H9 (cell line): ENCODE data around the gene NBPF4. TPM values are rescaled to one million over a fixed set of nuclear protein-coding genes. Genes with fewer than 3 reads are reported as not detected.

ENCODE experiments used
- DNase-seq: peaks from one replicate; pipeline ENCODE4 v3.0.0-alpha.2; 2017
- H2AFZ ChIP-seq: one replicate; pipeline ENCODE4 v1.6.1; 2013; ENCODE audit warnings: mild to moderate bottlenecking, low read length, control low read depth, moderate library complexity
- H2AK5ac ChIP-seq: 2 replicates; pipeline ENCODE4 v1.6.1; 2013; ENCODE audit warnings: low read length, control low read depth, mixed read lengths; ENCODE audit not compliant: insufficient read length
- H2BK120ac ChIP-seq: one replicate; pipeline ENCODE4 v1.6.1; 2013; ENCODE audit warnings: low read depth, mild to moderate bottlenecking, low read length, control low read depth, inconsistent platforms; ENCODE audit not compliant: poor library complexity, severe bottlenecking
- H2BK12ac ChIP-seq: 2 replicates; pipeline ENCODE4 v1.6.1; 2013; ENCODE audit warnings: low read length, control low read depth, mixed read lengths, low read depth; ENCODE audit not compliant: insufficient read length
- H2BK15ac ChIP-seq: 2 replicates; pipeline ENCODE4 v1.6.1; 2013; ENCODE audit warnings: low read depth, low read length, control low read depth
- H2BK20ac ChIP-seq: one replicate; pipeline ENCODE4 v1.6.1; 2013; ENCODE audit warnings: low read depth, mild to moderate bottlenecking, low read length, control low read depth, inconsistent platforms; ENCODE audit not compliant: poor library complexity, severe bottlenecking
- H2BK5ac ChIP-seq: 2 replicates; pipeline ENCODE4 v1.6.1; 2013; ENCODE audit warnings: low read length, control low read depth, mixed read lengths; ENCODE audit not compliant: insufficient read length
- H3K14ac ChIP-seq: 2 replicates; pipeline ENCODE4 v1.6.1; 2013; ENCODE audit warnings: low read length, control low read depth; ENCODE audit not compliant: insufficient read depth
- H3K18ac ChIP-seq: 2 replicates; pipeline ENCODE4 v1.6.1; 2013; ENCODE audit warnings: low read depth, mild to moderate bottlenecking, mixed read lengths, low read length, control low read depth; ENCODE audit not compliant: insufficient read length
- H3K23ac ChIP-seq: 2 replicates; pipeline ENCODE4 v1.6.1; 2013; ENCODE audit warnings: low read length, control low read depth, mixed read lengths, low read depth; ENCODE audit not compliant: insufficient read length
- H3K23me2 ChIP-seq: 2 replicates; pipeline ENCODE4 v1.6.1; 2013; ENCODE audit warnings: low read depth, mild to moderate bottlenecking, mixed read lengths, low read length, control low read depth; ENCODE audit not compliant: insufficient read length, poor library complexity, severe bottlenecking
- H3K27ac ChIP-seq: 2 replicates; pipeline ENCODE4 v1.5.1; 2013; ENCODE audit warnings: low read length, control low read depth, mixed read lengths, low read depth; ENCODE audit not compliant: insufficient read length
- H3K27me3 ChIP-seq: 2 replicates; pipeline ENCODE4 v1.6.1; 2013; ENCODE audit warnings: low read length, control low read depth, inconsistent platforms; ENCODE audit not compliant: insufficient read depth
- H3K4ac ChIP-seq: 2 replicates; pipeline ENCODE4 v1.6.1; 2013; ENCODE audit warnings: low read depth, mild to moderate bottlenecking, control low read depth, inconsistent platforms, low read length, moderate library complexity
- H3K4me1 ChIP-seq: 2 replicates; pipeline ENCODE4 v1.6.1; 2013; ENCODE audit warnings: low read length, control low read depth, inconsistent platforms; ENCODE audit not compliant: insufficient read depth
- H3K4me2 ChIP-seq: 2 replicates; pipeline ENCODE4 v1.6.1; 2013; ENCODE audit warnings: low read length, control low read depth, mixed read lengths; ENCODE audit not compliant: insufficient read length, insufficient read depth
- H3K56ac ChIP-seq: 2 replicates; pipeline ENCODE4 v1.6.1; 2013; ENCODE audit warnings: low read depth, mild to moderate bottlenecking, mixed read lengths, low read length, control low read depth; ENCODE audit not compliant: insufficient read length
- H3K79me1 ChIP-seq: 2 replicates; pipeline ENCODE4 v1.6.1; 2013; ENCODE audit warnings: low read depth, mild to moderate bottlenecking, moderate library complexity, low read length, control low read depth, inconsistent platforms; ENCODE audit not compliant: insufficient read depth, poor library complexity, severe bottlenecking
- H3K79me2 ChIP-seq: 2 replicates; pipeline ENCODE4 v1.6.1; 2013; ENCODE audit warnings: low read length, control low read depth, inconsistent platforms; ENCODE audit not compliant: insufficient read depth
- H3K9ac ChIP-seq: 2 replicates; pipeline ENCODE4 v1.6.1; 2013; ENCODE audit warnings: low read length, control low read depth, mixed read lengths; ENCODE audit not compliant: insufficient read length; ENCODE audit errors: extremely low read depth
- H3K9me3 ChIP-seq: one replicate; pipeline ENCODE4 v1.6.1; 2013; ENCODE audit warnings: low read depth, low read length, inconsistent platforms; ENCODE audit not compliant: control insufficient read depth
- H3T11ph ChIP-seq: one replicate; pipeline ENCODE4 v1.6.1; 2013; ENCODE audit warnings: mild to moderate bottlenecking, low read length, control low read depth, inconsistent platforms
- H4K20me1 ChIP-seq: one replicate; pipeline ENCODE4 v1.6.1; 2013; ENCODE audit not compliant: control insufficient read depth, insufficient read length, insufficient read depth
- H4K5ac ChIP-seq: 2 replicates; pipeline ENCODE4 v1.6.1; 2013; ENCODE audit warnings: low read depth, mild to moderate bottlenecking, mixed read lengths, low read length, control low read depth; ENCODE audit not compliant: insufficient read length
- H4K8ac ChIP-seq: replicated peaks from 2 replicates; pipeline ENCODE4 v1.6.1; 2013; ENCODE audit warnings: low read length, control low read depth, mixed read lengths, low read depth; ENCODE audit not compliant: insufficient read length
- H4K91ac ChIP-seq: 2 replicates; pipeline ENCODE4 v1.6.1; 2013; ENCODE audit warnings: low read depth, mild to moderate bottlenecking, moderate library complexity, mixed read lengths, low read length, control low read depth; ENCODE audit not compliant: insufficient read length
- H3K27ac Mint-ChIP-seq, 3 experiments: 2 replicates in 2 of 3; 3 replicates in 1 of 3; pipeline ENCODE4 v1.8.0; 2020 to 2021; ENCODE audit warnings: mixed read lengths in 3 of 3, mild to moderate bottlenecking in 1 of 3, moderate library complexity in 1 of 3
- H3K27me3 Mint-ChIP-seq: 2 replicates; pipeline ENCODE4 v1.8.0; 2021; ENCODE audit warnings: low read depth, mild to moderate bottlenecking, moderate library complexity, mixed read lengths
- H3K36me3 Mint-ChIP-seq, 3 experiments: 2 replicates in 2 of 3; 3 replicates in 1 of 3; pipeline ENCODE4 v1.8.0; 2020 to 2021; ENCODE audit warnings: low read depth in 3 of 3, mixed read lengths in 3 of 3; ENCODE audit not compliant: insufficient read depth in 1 of 3
- H3K4me1 Mint-ChIP-seq, 2 experiments: 2 replicates each; pipeline ENCODE4 v1.8.0; 2020; ENCODE audit warnings: mixed read lengths in 2 of 2
- H3K4me3 Mint-ChIP-seq, 2 experiments: 2 replicates in 1 of 2; 3 replicates in 1 of 2; pipeline ENCODE4 v1.8.0; 2020 to 2021; ENCODE audit warnings: mild to moderate bottlenecking in 2 of 2, mixed read lengths in 2 of 2, moderate library complexity in 1 of 2
- H3K9me3 Mint-ChIP-seq, 2 experiments: 2 replicates in 1 of 2; 3 replicates in 1 of 2; pipeline ENCODE4 v1.8.0; 2020; ENCODE audit warnings: mild to moderate bottlenecking in 2 of 2, mixed read lengths in 2 of 2, moderate library complexity in 1 of 2
- CTCF ChIP-seq: fragments of 200-600 bp; sonication (generic); conservative IDR thresholded peaks from 3 replicates; pipeline ENCODE4 v1.8.0; 2021; ENCODE audit warnings: antibody characterized with exemption, mild to moderate bottlenecking
- WGBS: extraction: QIAGEN DNeasy Blood & Tissue Kit; methylation state at CpG from one replicate; pipeline ENCODE4 v1.1.7; 2013; ENCODE audit warnings: missing lambda C conversion rate, low lambda C conversion rate, mixed read lengths; ENCODE audit not compliant: insufficient read length; ENCODE audit errors: extremely low coverage; 5-methylcytosine and 5-hydroxymethylcytosine counted together
- total RNA-seq: library from RNA; stranded (reverse); gene quantifications from 2 replicates; pipeline ENCODE4 v1.2.1, GENCODE V29; 2021

NBPF4 gene
- total RNA-seq, 1 experiment from 2014 or later: not detected

GRCh38 chr1:108200687-108201051 is 43.2 kb downstream of the NBPF4 start:
- H3K18ac ChIP-seq: no peak overlapping the region
- H2AFZ ChIP-seq: no peak overlapping the region
- peak overlapping the region; percentile 75 for H3K4me2 ChIP-seq
- Mint-ChIP-seq H3K27me3 (peaks cover 10% of the 10 kb centered on the region), H3K4me3 (peak overlapping the region; percentile 83 to 87), H3K36me3 (peaks cover 5 to 16% (median 9%) of the 10 kb centered on the region in 3 experiments; a peak in 4 of 7 replicates), H3K9me3 (peaks cover 4 to 7% of the 10 kb centered on the region in 2 experiments; a peak in 4 of 5 replicates), H3K4me1 (peaks cover 20 to 28% of the 10 kb centered on the region in 2 experiments), H3K27ac (no peak overlapping the region)
- no peak overlapping the region for H3K23ac ChIP-seq
- peak; percentile 25; the same call in 2 of the 3 replicates for TF ChIP-seq CTCF
- H3K9me3 ChIP-seq: no peaks in the 10 kb centered on the region
- DNase-seq: no peak
- peaks cover 7% of the 10 kb centered on the region for H3K4me1 ChIP-seq
- H2BK20ac ChIP-seq: no peak overlapping the region
- H3K4ac ChIP-seq: no peak overlapping the region
- no peak overlapping the region for H3T11ph ChIP-seq
- no peak overlapping the region for H2BK12ac ChIP-seq
- 0 out of 2 replicates have a peak, but pooled peaks cover 2% of the 10 kb centered on the region for H3K27me3 ChIP-seq
- peak overlapping the region; percentile 25 for H3K9ac ChIP-seq
- WGBS: no CpG with 5 or more reads among the region's 10 CpGs
- H4K20me1 ChIP-seq: no peaks in the 10 kb centered on the region
- H3K27ac ChIP-seq: no peak overlapping the region
- H3K79me2 ChIP-seq: peaks cover 7% of the 10 kb centered on the region; the same call in 1 of the 2 replicates
- H3K56ac ChIP-seq: no peak overlapping the region
- H4K5ac ChIP-seq: no peak overlapping the region
- no peak overlapping the region for H2BK15ac ChIP-seq
- no peak overlapping the region for H2AK5ac ChIP-seq
- no peak overlapping the region for H4K8ac ChIP-seq
- H3K14ac ChIP-seq: no peak overlapping the region
- no peak overlapping the region for H2BK120ac ChIP-seq
- H2BK5ac ChIP-seq: no peak overlapping the region
- H3K79me1 ChIP-seq: no peaks in the 10 kb centered on the region
- H3K23me2 ChIP-seq: peaks cover 5% of the 10 kb centered on the region
- no peak overlapping the region for H4K91ac ChIP-seq
